HCEC 1CT (cell line): ENCODE measurements around the gene SPOCD1.

ENCODE experiments used
- DNase-seq: peaks from one replicate; pipeline ENCODE4 v3.0.0-alpha.2; 2017

SPOCD1 gene

DNA sequence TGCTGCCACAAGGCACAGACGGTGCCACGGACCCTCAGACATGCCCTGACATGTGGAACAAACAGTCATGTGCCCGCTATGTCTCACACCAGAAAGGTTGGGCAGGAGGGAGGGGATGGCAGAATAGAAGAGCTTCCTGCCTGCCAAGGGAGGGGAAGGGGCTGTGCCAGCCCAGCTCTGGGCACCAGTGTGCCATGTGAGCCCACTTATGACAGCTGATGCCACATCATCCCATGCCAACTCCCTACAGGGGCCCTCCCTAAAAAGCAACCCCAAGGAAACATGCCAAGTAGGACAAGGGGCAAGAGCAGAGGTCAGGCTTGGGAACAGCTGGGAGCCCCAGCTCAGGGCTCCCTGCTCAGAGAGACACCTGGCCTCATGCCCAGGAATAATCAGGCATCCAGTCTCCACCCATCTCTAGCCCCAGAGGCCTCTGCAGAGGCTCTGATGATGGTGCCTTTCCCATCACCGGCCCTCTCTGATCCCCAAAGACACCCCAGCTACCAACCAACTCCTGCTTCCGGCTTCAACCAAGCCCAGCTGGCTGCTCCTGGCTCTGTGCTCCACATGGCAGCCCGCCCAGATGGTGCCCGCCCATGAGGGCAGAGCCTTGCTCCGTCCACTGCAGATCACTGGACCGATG, 62.0 kb downstream of the SPOCD1 start:
- DNase-seq = peak; percentile 46

DNA sequence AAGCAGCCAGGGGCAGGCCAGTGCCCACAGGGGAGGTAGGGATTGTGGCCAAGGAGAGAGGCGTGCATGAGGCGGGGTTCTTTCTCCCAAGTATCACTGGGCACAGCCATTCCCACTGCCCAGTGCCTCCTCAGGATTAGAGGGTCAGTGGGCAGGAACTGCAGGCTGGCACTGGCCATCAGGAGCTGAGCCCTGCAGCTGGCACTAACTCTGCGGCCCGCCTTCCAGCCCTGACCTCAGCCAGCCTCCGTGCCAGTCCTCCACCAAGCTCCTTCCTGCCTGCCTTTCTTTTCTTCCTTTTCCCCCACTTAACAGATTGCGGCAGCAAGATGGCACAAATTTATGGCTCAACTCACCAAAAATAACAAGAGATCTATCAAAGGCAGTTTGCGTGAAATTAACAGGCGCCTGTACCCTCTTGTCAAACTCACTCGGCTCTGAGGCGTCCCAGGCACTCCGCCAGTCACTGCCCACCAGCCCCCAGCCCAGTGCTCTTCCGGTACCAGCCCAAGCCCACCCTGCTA, 62.8 kb downstream of the SPOCD1 start:
- DNase-seq = no peak

DNA sequence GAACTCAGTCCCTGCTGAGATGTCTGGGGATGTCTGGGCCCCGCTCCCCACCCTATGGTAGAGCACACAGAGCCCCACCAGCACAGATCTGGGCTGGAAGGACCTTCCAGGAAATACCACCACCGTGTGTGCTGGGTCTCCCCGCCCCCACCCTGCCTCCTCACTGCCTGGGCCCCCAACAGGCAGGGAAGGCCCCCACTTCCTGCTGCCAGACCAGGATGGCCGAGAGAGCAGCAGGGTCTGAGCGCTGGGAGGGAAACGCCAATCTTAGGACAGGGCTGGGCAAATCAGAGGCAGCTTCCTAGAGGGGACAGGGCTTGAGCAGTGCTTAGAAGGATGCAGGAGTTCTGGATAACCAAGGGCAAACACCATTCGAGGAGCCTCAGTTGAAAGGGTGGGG, 63.6 kb downstream of the SPOCD1 start:
- DNase-seq = no peak

DNA sequence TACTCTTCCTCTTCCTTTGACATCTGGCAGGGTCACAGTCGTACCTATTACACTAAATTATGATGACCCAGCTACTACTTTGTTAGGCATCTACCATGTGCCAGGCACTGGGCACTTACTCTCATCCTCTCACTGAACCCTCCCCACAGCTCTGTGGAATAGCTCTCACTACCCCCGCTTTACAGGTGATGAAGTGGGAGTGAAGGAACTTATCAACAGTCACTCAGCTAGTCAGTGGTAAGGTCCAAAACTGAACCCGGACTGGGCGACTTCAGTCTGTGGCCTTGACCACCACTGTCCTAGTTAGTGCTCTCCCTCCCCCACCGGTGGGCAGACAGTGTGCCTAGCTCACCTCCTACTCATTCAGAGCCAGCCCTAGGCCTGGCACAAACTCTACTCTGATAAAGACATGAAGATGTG, 64.0 kb downstream of the SPOCD1 start:
- no peak for DNase-seq

DNA sequence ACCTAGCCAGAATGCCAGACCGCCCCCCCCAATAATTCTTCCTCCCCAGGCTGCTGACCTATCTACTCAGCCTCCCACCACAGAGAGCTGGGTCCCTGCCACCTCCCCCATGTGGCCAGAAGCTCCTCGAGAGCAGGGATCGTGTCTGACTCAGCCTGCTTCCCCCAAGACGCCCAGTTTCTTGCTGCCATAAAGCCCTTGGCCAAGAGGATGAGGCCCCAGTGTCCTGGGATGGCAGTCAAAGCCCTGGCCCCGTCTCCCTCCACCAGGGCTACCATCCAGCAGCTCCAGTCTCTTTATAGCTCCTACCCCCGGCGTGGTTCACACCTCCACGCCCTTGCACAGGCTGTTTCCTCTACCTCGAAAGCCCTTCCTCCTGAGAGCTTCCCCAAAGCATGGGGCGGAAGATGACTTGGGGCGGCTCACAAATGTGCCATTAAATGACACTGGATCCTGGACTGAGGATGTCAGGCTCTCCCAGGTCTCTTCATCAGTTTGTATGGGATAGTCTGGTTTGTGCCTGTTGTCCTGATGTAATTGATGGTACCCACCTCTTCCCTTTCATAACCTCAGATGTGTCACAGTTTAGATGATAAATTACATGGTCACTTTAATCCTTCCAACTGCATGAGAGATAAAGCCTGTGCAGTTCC, 64.8 kb downstream of the SPOCD1 start:
- DNase-seq = peak; percentile 47

DNA sequence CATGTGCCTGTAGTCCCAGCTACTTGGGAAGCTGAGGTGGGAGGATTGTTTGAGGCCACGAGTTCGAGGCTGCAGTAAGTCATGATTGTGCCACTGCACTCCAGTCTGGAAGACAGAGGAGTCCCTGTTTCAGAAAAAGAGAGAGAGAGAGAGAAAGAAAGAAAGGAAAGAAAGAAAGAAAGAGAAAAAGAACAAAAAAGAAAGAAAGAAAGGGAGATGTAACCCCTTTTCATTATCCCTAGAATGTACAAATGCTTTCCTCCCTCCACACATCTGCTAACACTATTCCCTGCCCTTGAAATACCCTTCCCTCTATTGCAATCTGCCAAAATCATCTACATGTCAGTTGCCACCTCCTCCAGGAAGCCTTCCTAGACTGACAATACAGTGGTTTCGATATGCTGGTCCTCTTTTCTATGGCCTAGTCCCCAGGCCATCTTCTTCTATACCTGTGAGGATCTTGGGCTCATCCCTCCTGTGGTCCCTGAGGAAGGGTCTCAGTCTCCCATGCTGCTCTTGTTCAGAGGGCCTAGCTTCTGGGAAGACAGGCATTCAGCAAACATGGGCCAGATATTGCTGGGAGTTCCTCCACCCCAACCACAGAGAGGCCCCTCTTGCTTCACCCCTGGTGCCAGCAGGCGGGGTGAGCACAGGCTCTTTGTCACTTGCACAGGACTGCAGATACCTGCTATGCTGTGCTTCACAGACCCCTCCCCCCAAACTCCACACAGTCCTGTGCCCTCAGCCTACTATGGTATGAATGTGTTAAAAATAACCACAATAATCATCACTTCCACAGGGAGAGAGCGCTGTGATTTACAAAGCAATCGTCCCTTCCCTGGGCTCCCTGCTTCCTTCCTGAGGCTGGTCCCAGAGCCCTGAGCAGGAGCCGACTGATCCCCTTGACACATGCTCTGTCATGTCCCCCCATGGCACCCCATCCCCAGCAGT, 65.8 kb downstream of the SPOCD1 start:
- DNase-seq = no peak

DNA sequence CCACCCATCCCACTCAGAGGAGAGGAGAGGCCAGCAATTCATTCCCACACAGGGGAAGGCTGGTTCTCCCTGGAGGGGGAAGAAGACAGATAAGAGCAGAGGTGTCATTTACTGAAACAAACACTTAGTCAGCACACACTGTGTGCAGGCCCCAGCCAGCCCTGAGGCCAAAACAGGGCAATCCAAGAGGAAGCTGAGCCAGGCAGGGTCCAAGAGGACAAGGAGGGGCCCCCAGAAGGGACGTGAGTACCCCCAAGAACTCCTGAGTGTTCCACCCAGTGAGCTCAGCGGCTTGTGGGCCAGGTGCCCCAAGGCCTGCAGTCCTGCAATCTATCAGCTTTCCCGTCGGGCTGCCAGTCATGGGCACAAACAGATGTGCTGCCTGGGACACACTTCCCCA, 67.5 kb downstream of the SPOCD1 start:
- no peak for DNase-seq

DNA sequence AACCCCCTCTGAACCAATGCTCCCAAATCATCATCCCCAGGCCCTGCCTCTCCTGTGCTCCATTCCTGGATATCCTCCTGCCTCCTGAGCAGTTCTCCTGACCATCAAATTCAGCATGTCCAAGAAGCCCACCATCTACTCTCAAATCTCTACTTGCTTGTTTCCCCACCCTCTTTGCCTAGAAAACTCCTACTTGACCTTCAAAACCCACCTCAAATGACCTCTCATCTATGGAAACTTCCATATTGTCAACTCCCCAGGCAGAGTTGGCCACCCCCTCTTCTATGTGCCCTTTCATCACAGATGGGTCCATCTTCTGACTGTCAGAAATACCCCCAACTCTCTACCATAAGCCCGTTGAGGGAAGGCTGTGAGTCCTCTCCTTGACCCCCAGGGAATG, 68.5 kb downstream of the SPOCD1 start:
- no peak for DNase-seq

DNA sequence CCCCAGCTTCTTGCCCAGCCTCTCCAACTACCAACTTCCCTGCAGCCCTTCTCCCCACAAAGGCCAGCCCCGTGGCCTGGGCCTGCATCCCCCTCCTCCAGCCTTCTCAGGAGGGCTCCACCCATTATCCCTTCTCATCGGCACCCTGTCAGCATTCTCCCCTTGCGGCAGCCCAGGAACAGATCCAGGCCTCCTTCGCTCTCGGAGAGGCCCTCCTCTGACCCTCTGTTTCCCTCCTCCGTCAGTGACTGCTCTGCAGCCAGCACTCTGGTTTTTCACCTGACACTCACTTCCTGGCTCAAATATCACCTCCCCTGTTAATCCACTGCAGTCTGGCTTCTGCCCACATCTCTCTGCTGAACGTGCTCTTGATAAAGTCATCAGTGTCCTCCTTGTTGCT, 69.1 kb downstream of the SPOCD1 start:
- no peak for DNase-seq

DNA sequence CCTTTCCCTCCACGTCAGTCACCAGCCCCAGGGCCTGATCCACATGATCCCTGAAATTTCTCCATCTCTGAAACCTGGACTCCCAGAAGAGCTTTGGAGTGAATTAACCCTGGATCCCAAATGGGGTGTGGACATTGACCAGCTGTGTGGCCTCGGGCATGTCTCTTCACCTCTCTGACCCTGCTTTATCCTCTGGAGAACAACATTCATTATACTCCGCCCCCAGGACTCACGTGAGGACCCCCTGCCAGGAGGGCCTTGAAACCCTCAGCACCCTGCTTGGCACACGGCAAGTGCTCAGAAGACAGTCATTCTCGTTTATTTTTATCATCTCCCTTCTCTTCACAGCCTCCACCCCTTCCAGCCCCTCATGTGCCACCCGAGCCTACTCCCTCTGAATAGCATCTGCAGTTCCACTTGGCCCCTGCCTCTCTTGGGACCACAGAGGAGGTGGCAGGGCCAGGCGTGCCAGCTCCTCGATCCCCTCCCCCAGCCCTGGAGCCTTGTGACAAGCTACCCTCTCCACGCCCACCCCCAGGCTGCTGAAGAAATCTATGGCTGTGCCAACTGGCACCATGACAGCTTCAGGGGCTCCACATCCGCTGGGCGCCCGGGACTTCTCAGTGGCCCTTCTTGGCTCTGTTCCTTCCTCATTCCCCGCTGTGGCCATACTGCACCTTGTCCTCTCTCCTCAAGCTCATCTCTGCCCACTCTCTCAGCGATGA, 69.7 kb downstream of the SPOCD1 start:
- DNase-seq = no peak

DNA sequence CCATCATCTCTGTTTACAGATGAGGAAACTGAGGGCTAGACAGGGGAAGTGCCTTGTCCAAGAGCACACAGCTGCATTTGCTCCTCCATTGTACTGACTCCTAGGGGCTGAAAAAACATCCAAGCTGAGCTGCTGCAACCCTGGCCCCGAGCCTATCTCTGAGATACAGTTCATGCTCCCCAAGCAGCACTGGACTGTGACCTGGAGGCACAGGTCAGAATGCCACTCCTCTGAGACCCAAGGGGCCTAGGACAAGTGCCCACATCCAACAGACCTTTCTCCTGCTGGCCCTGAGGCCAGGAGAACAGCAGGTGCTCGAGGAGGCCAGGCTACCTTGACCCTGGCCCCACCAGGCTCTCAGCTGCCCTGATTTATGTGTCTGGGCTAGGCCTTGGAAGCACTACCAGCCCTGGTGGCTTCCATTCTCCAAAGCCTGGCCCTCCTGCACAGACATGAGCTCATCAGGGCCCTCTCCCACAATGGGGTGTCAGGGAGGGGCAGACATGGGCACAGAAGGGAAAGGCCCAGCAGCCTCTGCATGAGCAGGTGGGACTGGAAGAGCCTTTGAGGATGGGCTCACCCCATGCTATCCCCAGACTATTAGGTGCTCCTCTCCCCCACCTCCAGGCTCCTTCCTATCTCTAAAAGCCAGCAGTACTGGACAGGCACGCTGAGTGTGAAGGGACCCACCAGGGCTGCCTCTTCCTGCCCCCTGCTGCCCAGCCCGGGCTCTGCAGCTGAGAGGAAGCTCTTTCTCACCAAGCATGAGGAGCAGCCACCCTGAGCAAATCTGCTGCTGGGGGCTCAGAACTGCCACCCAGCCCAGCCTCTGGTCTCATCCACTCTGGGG, 70.5 kb downstream of the SPOCD1 start:
- peak; percentile 58 for DNase-seq

DNA sequence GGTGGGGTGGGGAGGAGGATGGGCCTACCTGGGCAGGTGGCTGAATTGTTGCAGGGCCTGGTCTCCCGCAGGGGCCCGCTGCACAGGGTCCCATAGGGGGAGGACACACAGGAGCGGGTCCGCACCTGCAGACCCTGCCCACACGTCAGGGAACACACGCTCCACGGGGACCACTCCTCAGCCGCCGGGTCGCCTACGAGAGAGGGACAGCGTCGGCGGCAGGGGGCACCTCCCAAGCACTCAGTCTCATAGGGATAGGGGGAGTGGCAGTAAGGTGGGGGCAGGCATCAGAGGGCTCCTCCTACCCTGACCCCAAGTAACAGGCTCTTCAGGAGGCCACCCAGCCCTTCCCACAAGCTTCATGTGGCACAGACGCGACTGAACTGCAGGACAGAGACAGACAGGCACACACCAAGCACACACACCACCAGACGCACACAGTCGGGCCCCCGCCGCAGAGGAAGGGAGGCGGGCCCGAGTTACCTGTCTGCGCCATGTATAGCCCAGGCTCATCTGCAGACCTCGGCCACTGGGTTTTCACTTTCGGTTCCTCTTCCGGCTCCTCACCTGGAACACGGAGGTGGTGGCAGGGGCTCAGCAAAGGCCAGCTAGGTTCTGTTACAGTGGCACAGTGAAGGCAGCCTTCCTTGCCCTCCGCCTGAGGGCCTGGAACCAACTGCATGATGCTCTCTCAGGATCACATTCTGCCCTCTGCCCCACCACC, 71.5 kb downstream of the SPOCD1 start:
- DNase-seq = no peak

DNA sequence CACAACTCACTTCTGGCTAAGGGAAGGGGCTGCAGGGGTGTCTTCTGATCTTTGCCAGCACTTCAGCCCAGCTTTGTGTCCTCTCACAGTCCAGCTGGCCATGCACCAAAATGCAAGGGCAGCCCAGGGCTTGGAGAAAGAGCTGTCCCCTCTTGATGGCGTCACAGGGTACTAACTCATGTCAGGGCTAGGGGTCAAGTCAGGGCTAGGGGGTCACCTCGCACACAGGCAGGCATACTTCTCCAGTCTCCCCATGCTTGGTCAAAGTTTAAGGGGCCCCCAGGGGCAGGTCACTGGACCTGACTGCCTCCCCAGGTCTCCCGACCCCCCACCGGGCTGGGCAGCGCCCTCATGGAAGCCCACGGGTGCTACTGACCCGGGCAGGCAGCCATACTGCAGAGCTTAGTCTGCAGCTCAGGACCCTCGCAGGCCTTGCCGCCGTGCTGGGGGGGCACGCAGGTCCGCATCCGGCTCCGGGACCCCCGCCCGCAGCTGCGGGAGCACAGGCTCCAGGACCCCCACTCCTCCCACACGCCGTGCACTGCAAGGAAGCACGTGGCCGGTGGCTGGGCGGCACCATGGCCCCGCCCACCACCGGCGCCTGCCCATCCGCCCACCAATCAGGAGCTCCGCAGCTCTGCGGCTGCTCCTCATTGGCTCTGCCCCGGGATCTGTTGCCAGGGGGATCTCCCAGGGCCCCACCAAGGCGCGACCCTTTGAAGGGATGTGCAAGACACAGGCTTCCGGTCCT, 73.2 kb downstream of the SPOCD1 start:
- no peak for DNase-seq
